HG03135 (cell line): ENCODE data around the gene C10orf71.

ENCODE experiments used
- ATAC-seq: cut with Tn5 transposase; IDR thresholded peaks from one replicate; pipeline ENCODE4 v1.9.1; 2021; ENCODE audit warnings: mild to moderate bottlenecking, moderate library complexity; ENCODE audit not compliant: unreplicated experiment

C10orf71 gene

GRCh38 chr10:49311555-49312236 lies 12.7 kb downstream of the C10orf71 start:
- ATAC-seq, result no peak

GRCh38 chr10:49312246-49312869 lies 13.4 kb downstream of the C10orf71 start:
- no peak for ATAC-seq

DNA sequence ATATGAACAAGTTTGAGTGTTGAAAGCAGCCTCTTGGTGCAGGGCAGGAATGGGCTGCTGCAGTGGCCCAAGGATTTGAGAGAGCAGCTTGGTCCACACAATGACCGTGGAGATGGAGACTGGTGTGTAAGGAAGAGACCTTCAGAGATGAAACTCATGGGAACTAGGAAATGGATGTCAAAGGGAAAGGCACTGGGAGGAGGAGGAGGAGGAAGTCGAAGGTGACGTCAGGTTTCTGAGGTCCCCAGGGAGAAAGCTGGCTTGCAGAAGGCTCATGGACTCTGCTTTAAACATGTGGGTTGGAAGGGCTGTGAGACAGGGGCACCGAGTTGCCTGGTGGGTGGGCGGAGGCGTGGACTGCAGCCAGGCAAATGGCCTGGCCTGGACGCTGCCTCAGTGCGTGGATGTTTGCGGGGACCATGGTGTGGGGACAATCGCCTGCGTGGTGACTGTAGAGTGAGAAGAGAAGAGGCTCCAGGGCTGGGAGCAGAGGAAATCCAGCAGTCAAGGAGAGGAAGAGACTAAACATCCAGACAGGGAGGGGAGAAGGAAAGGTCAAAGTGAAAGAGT lies 14.6 kb downstream of the C10orf71 start:
- no peak for ATAC-seq

DNA sequence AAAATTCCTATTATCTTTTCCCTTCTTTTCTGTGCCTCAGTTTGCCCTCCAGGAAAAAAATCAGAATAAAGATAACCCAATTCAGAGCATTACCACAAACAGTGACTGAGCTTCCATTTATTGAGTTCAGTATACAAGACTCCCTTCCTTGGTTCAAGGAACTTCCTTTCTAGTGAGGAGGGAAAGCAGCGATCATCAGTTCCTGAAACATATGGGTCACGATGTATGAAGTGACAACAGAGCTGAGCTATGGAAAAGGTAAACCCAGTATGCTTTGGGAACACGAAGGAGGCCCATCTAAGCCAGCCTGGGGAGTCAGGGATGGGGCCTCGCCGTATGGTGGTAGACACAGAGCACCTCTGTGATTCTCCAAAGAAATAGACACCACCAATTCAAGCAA lies 15.8 kb downstream of the C10orf71 start:
- no peak for ATAC-seq

GRCh38 chr10:49318028-49318427 lies 19.1 kb downstream of the C10orf71 start:
- no peak for ATAC-seq

- ATAC-seq, result no peak
Observed at GRCh38 chr10:49318755-49319154, 19.8 kb downstream of the C10orf71 start.

- no peak for ATAC-seq
Observed at GRCh38 chr10:49319206-49319605, 20.2 kb downstream of the C10orf71 start.

- no peak for ATAC-seq
Observed at GRCh38 chr10:49320191-49320590, 21.2 kb downstream of the C10orf71 start.

DNA sequence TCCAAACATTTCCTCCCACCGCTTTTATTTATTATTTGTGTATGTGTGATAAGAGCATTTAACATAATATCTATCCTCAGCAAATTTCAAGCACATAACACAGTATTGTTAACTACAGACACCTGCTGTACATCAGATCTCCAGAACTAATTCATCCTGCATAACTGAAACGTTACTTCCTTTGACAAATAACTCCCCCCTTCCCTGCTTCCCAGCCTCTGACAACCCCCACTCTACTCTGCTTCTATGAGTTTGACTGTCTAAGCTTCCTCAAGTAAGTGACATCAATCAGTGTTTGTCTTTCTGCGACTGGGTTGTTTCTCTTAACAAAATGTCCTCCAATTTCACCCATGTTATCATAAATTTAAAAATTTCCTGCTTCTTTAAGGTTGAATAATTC lies 22.1 kb downstream of the C10orf71 start:
- no peak for ATAC-seq

DNA sequence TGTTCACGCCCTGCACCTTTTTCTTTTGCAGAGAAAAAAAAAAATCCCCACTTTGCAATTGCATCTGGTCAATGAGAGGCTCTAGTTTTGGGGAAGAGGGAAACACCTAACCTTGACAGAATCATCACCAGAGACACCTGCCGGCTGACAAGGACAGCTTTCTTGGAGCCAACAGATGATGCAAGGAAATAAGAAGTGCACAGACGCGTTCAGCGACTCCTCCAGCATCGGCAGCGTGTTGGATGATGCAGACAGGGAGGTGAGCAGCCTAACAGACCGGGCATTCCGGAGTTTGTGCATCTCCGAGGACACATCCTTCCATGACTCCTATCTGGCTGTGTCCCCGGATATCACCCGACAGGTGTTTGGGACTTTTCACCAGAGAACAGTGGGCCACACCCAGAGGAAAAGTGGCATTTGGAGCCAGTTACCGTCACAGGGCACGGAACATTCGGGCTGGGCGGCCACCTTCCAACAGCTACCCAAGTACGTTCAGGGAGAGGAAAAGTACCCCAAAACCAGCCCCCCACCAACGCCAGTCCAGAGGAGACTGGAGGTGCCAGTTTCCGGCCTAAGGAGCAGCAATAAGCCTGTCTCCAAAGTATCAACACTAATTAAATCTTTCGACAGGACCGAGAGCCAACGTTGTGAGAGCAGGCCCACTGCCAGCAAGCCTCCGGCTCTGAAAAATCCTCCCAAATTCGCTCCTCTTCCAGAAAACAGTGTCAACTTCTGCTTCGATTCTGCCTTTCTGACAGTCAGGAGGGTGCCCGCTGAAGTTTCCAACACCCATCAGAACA lies 23.6 kb downstream of the C10orf71 start:
- ATAC-seq, result no peak

DNA sequence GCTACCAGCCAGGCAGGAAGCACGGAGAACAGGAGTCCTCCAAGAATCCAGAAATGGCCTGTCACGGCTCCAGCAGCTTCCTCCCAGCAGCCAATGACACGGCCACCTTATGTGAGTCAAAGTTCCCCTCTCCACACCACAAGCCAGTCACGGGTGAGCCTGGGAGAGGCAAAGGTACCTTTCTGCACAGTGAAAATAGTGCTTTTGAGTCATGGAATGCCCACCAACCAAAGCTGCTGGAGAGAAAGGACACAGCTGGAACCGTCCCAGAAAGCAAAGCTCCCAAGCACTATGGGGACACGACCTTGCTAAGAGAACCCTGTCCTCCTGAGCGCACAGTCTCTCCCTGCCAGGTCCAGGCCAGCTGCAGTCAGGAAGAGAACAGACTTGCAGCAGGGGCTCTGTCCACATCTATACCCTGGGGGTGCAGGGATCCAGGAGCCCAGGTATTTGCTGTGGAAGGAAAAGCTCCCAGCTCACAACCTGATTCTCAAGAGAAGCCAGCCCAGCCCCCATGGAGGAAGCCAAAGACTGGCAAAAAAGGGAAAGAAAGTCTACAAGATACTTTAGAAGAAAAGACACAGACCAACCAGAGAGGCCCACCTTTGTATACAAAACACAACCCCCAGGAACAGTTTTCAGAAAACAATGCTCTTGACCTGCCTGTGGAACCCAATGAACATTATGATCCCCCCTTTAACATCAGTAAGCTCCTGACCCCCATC lies 24.4 kb downstream of the C10orf71 start:
- no peak for ATAC-seq

- no peak for ATAC-seq
Observed at GRCh38 chr10:49323896-49324270, 24.9 kb downstream of the C10orf71 start.

GRCh38 chr10:49324711-49325110 lies 25.7 kb downstream of the C10orf71 start:
- ATAC-seq, result no peak

DNA sequence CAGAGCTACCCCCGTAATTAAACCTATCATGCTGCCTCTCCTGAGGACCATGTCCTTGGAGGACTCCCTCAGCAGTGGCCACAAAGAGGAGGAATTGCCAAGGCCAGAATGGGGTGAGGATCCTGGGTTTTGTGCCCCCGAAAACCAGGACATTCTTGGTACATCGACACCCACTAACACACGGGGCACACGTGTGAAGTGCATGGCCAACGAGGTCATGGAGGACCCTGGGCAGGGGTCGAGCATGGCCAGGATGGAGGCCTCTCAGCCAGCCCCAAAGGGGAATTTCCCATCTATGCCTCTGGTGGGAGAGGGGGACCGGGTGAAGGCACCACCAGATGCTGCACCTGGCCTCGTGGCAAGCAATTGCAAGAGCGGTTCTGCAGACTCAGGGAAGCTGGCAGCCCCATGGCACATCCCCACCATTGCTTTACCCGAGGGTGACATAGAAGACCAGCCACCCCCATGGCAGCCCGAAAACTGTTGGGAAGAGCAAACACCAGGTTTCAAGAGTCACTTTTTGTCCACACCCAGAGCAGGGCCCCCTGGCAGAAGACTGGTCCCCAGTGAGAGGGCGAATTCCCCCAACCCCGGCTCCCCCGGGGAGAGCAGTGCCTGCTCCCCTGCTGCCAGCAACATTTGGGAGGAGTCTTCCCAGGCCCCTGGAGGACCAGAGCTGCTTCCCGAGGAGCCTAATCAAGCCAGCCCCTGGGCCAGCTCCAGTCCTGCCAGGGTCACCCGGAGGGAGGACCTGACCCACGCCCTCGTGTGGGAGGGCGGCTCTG lies 26.4 kb downstream of the C10orf71 start:
- no peak for ATAC-seq

DNA sequence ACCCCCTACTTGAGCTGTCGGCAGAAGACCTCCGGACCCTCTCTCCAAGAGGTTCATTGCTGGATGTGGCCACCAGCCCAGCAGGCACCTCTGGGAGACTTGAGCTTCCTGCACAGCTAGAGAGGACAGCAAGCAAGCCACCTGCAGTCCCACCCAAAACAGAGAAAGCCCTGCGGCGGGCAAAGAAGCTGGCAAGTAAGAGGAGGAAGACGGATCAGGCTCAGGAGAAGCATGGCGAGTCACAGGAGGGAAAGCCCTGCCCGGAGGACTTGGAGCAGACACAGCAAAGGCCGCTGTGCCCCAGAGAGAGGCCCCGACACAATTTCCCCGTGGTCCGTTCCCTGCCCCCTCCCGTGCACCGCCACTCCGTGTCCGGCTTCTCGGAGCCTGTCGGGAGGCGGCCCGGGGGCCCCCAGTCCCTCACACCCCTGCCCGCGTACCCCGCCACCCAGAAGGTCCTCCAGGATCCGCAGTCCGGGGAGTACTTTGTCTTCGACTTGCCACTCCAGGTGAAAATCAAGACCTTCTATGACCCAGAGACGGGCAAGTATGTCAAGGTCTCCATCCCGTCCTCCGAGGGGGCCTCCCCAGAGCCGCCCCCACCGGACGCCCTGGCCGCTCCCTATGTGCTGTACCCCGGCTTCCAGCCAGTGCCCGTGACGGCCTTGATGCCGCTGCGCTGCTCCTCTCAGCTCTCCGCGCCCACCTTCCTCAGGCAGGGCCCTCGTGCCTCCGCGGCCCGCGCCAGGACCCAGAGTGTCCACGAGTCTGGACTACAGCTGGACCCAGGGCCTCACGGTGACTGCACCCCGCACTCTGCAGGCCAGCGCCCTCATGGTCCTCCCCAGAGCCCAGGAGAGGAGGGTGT lies 27.2 kb downstream of the C10orf71 start:
- no peak for ATAC-seq

DNA sequence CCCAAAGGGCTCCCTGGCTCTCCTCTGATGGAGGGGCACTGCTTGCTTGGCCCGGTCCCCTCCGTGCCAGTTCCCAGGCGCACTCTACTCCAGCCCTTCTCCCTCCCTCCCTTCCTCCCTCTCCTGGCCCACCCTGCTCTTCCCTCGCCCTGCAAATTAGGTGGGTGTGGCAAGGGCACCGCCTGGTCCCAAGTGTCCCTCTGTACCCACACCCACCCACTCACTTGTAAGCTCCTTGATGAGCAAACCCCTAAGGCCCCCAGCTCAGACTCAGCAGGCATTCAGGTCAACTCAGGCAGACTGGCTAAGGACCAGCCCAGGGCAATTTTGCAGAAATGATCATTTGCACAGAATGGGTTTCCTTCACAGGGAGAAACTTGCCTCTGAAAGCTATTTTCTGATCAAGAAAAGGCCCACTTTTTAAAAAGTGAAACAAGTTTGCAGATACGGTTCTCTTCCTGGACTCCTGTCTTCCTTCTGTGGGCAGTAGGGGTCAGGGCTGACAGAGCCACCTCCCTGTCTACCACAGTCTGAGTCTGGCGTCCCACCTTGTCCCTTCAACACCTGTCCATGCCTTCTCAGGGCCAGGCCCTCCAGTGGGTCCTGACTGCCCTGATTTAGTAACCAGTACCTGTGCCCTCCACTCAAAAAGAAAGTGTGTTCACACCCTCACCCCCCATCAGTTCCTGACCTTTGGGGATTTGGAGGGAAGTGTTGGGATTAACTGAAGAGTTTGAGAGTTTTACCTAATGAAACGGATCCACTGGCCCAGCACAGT lies 28.3 kb downstream of the C10orf71 start:
- no peak for ATAC-seq

DNA sequence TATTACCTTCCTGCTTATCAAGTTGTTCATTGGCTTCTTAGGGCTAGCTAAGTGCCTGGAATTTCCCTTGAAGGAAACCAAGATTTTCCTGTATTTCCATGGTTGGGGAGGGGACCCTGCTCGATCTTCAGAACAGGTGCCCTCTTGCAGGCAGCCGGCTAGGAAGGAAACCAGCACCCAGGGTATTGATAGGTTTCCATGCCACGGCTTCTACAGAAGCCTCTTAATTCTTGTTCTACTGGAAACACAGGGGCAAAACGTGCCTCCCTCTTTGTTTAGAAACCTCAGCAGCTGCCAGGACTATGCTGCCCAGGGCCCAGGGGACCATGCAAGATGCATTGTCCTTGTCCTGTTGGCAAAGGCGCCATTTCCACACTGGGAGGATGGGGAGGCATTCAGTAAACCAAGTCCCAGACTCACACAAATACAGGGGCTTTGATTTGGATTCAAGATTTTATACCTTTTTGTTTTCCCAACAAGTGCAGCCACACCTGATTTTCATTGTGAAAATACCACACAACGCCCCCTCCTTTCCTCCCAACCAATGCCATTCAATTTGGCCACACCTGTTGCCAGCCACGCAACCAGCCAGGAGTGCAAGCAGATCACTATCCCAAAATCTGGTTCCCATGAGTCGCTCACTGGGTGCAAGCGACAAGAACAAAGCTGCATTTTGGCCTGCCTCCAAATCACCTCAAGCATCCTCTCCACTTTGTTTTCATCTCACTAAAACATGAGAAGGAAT lies 29.6 kb downstream of the C10orf71 start:
- no peak for ATAC-seq

- no peak for ATAC-seq
Observed at GRCh38 chr10:49329146-49329505, 30.2 kb downstream of the C10orf71 start.
